Activated CD8-positive, alpha-beta T cell treated with anti-CD3 and anti-CD28 coated beads, Interleukin-2, amount 10 ng/mL, durations not matched to agents 7 days and 5 days (primary cell): Measurements from ENCODE around the gene PAH. TPM values are rescaled to one million over a fixed set of nuclear protein-coding genes. Genes with fewer than 3 reads are reported as not detected.

ENCODE experiments used
- ATAC-seq: fragments of 150-1000 bp; cut with Tn5 transposase; one replicate; pipeline ENCODE4 v1.10.0; 2021; ENCODE audit warnings: moderate library complexity
- CTCF ChIA-PET: fragments of 350-600 bp; sonication (Branson Sonifier 250); formaldehyde crosslinking; loops from one replicate; lab custom pipeline; 2021; ENCODE audit warnings: antibody characterized with exemption; lab: Charles Lee
- POLR2A ChIA-PET: fragments of 350-600 bp; sonication (Branson Sonifier 250); formaldehyde crosslinking; loops from one replicate; lab custom pipeline; 2021; ENCODE audit warnings: antibody characterized with exemption; lab: Charles Lee
- DNase-seq: peaks from one replicate; pipeline ENCODE4 v3.0.0-alpha.2; 2020
- H3K27ac Mint-ChIP-seq: one replicate; pipeline ENCODE4 v1.8.0; 2021; ENCODE audit warnings: mild to moderate bottlenecking, mixed read lengths
- H3K27me3 Mint-ChIP-seq: one replicate; pipeline ENCODE4 v1.8.0; 2021; ENCODE audit warnings: low read depth, mixed read lengths
- H3K36me3 Mint-ChIP-seq: one replicate; pipeline ENCODE4 v1.8.0; 2021; ENCODE audit warnings: low read depth, mixed read lengths
- H3K4me1 Mint-ChIP-seq: one replicate; pipeline ENCODE4 v1.8.0; 2021; ENCODE audit warnings: low read depth, mixed read lengths
- H3K4me3 Mint-ChIP-seq: one replicate; pipeline ENCODE4 v1.8.0; 2021; ENCODE audit warnings: mild to moderate bottlenecking, mixed read lengths
- H3K9me3 Mint-ChIP-seq: one replicate; pipeline ENCODE4 v1.8.0; 2022; ENCODE audit warnings: mixed read lengths; ENCODE audit not compliant: insufficient read depth
- total RNA-seq, 2 experiments: library from RNA; stranded (reverse); gene quantifications; one replicate each; pipeline ENCODE4 v1.2.3, GENCODE V29; 2021

PAH gene
- total RNA-seq, 2 experiments from 2014 or later, result not detected

- CTCF ChIA-PET, result no interaction called here
- no peaks in the 10 kb centered on the region for H3K36me3 Mint-ChIP-seq
- POLR2A ChIA-PET, result no interaction called here
- H3K27ac Mint-ChIP-seq, result no peak overlapping the region
- H3K4me3 Mint-ChIP-seq, result no peak overlapping the region
- H3K27me3 Mint-ChIP-seq, result peaks cover 5% of the 10 kb centered on the region
- H3K4me1 Mint-ChIP-seq, result no peaks in the 10 kb centered on the region
- DNase-seq, result no peak
- ATAC-seq, result no peak
- H3K9me3 Mint-ChIP-seq, result no peaks in the 10 kb centered on the region
These were observed 36.3 kb downstream of the PAH start for GRCh38 chr12:102880783-102881182.

DNA sequence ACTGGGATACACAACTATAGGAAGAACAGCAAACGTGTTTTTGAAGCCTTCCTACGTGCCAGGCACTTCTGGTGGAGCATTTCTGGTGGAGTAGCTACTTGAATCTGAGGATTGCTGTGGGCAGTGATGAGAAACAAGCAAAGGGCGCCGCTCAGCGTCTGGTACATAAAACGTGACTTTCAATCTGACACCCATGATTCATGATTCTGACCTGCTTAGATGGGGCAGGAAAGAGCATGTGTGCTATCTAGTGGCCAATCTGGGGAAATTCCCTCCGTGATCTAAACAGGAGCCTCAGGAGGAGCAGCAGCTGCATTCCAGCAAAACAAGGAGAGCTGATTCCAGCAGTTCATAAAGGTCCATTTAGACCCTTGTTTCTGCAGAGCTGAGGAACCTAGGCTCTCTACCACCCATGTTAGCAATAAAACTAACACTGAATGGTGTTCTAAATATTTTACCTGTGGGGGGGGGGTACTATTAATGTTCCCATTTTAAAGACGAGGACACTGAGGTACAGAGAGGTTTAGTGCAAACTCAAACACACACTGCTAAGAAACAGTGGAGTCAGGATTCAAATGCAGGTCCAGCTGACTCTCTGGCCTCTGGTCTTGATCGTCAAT, 37.8 kb downstream of the PAH start:
- Mint-ChIP-seq H3K4me3 (no peak overlapping the region), H3K36me3 (no peaks in the 10 kb centered on the region), H3K27ac (no peak overlapping the region), H3K4me1 (no peaks in the 10 kb centered on the region), H3K27me3 (peaks cover 5% of the 10 kb centered on the region), H3K9me3 (no peaks in the 10 kb centered on the region)
- DNase-seq, result peak; percentile 22
- peak; percentile 53 for ATAC-seq
- POLR2A ChIA-PET, result no interaction called here
- CTCF ChIA-PET, result no interaction called here

DNA sequence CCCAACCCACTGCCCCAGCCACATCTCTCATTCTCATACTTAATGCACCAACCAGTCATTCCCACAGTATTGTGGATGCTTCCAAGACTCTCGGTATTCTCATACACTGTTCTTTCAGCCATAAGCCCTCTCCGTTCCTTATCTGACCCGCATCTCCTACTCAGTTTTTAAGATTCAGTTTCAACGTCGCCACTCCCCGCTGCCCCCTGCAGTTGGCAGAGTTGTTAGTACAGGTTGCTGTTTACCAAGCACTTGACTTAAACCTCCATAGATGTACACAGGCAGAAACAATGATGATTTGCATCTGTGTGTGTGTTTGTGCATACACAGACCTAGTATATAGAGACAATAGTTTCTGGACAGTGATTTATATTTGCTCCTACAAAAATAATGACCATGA, 40.2 kb downstream of the PAH start:
- ATAC-seq, result no peak
- peaks cover 2% of the 10 kb centered on the region for H3K27me3 Mint-ChIP-seq
- POLR2A ChIA-PET, result no interaction called here

DNA sequence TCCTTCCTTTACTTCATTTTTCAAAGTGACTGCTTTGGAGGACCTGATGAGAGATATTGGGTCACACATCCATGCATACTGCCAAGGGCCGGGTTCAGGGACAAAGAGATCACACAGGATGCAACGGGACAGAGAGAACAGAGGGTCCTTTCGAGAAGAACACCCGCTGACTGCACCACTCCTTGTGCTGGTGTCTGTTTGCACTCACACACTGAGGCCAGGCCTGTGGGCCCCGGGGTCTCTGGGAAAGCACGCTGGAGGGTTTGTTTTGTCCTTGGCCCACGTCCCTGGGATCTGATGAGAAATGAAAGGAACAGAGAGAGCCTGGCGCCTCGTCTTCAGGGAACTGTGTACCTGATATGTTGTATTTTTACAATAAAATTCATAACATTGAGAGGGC, 42.2 kb downstream of the PAH start:
- ATAC-seq (no peak), DNase-seq (no peak)
- ChIA-PET POLR2A (no interaction called here), CTCF (interaction anchor here (1.4 kb wide), 1 partner anchor 9 kb away, joined by 5 read pairs; no protein-coding TSS in a partner anchor)
- H3K4me3 Mint-ChIP-seq, result no peak overlapping the region
- no peaks in the 10 kb centered on the region for H3K27me3 Mint-ChIP-seq
- H3K4me1 Mint-ChIP-seq, result no peaks in the 10 kb centered on the region
- H3K9me3 Mint-ChIP-seq, result no peaks in the 10 kb centered on the region
- H3K27ac Mint-ChIP-seq, result no peak overlapping the region
- H3K36me3 Mint-ChIP-seq, result no peaks in the 10 kb centered on the region

More for the DNA sequence above, 40.2 kb downstream of the PAH start:
- CTCF ChIA-PET, result no interaction called here
- Mint-ChIP-seq H3K4me3 (no peak overlapping the region), H3K27ac (no peak overlapping the region), H3K36me3 (no peaks in the 10 kb centered on the region), H3K4me1 (no peaks in the 10 kb centered on the region), H3K9me3 (no peaks in the 10 kb centered on the region)
- DNase-seq, result no peak

GRCh38 chr12:102873077-102873476, 44.0 kb downstream of the PAH start:
- DNase-seq (no peak), ATAC-seq (no peak)
- no peaks in the 10 kb centered on the region for H3K27me3 Mint-ChIP-seq
- no peaks in the 10 kb centered on the region for H3K4me1 Mint-ChIP-seq
- POLR2A ChIA-PET, result no interaction called here
- no peak overlapping the region for H3K27ac Mint-ChIP-seq
- H3K36me3 Mint-ChIP-seq, result no peaks in the 10 kb centered on the region
- no peak overlapping the region for H3K4me3 Mint-ChIP-seq
- CTCF ChIA-PET, result interaction anchor here (1.7 kb wide), 1 partner anchor 10 kb away, joined by 6 read pairs; no protein-coding TSS in a partner anchor
- no peaks in the 10 kb centered on the region for H3K9me3 Mint-ChIP-seq

DNA sequence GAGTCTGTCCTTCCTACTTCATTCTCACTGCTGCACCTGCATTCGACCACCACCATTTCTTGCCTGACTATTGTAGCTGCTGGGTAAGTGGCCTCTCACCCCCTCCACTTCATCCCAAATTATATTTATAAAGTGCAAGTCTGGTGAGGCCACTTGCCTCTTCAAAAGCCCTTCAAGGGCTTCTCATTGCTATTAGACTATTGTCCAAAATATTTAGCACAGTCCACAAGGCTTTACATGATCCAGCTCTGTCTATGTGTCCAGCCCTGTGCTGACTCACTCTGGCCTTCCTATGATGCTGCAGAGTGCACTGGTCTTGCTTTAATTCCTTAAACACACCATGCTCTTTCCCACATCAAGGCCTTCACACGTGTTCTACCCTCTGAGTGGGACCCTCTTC, 46.0 kb downstream of the PAH start:
- H3K27me3 Mint-ChIP-seq, result no peaks in the 10 kb centered on the region
- DNase-seq (no peak), ATAC-seq (no peak)
- no peaks in the 10 kb centered on the region for H3K9me3 Mint-ChIP-seq
- H3K36me3 Mint-ChIP-seq, result no peaks in the 10 kb centered on the region
- no peaks in the 10 kb centered on the region for H3K4me1 Mint-ChIP-seq
- H3K27ac Mint-ChIP-seq, result no peak overlapping the region
- ChIA-PET CTCF (no interaction called here), POLR2A (no interaction called here)
- H3K4me3 Mint-ChIP-seq, result no peak overlapping the region

DNA sequence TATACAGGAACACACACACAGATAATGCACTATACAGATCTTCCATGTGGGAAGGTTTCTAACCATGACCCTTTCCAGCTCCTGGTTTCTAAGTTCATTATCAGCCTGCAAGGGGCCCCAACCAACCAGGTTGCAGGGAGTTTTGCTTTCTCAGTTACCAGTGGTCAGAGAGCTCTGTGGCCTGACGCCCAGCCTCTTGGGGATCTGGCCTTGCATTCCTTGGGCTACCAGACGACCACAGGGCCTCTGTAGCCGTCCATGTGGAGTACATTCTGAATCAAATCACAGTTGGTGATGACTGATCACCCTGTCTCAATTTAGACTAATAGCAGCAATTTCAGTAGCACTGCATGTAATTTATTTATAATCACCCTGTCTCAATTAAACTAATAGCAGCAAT, 47.5 kb downstream of the PAH start:
- ChIA-PET POLR2A (no interaction called here), CTCF (no interaction called here)
- Mint-ChIP-seq H3K4me3 (no peak overlapping the region), H3K4me1 (no peaks in the 10 kb centered on the region), H3K27ac (no peak overlapping the region), H3K9me3 (no peaks in the 10 kb centered on the region), H3K27me3 (no peaks in the 10 kb centered on the region), H3K36me3 (no peaks in the 10 kb centered on the region)
- DNase-seq (no peak), ATAC-seq (no peak)

- H3K9me3 Mint-ChIP-seq, result no peaks in the 10 kb centered on the region
- no peaks in the 10 kb centered on the region for H3K4me1 Mint-ChIP-seq
- CTCF ChIA-PET, result interaction anchor here (2.1 kb wide), 1 partner anchor 17 kb away, joined by 5 read pairs; no protein-coding TSS in a partner anchor
- H3K27me3 Mint-ChIP-seq, result no peaks in the 10 kb centered on the region
- ATAC-seq, result no peak
- H3K36me3 Mint-ChIP-seq, result no peaks in the 10 kb centered on the region
- POLR2A ChIA-PET, result no interaction called here
- no peak overlapping the region for H3K4me3 Mint-ChIP-seq
- H3K27ac Mint-ChIP-seq, result no peak overlapping the region
- no peak for DNase-seq
These were observed 51.0 kb downstream of the PAH start for GRCh38 chr12:102865821-102866615.

DNA sequence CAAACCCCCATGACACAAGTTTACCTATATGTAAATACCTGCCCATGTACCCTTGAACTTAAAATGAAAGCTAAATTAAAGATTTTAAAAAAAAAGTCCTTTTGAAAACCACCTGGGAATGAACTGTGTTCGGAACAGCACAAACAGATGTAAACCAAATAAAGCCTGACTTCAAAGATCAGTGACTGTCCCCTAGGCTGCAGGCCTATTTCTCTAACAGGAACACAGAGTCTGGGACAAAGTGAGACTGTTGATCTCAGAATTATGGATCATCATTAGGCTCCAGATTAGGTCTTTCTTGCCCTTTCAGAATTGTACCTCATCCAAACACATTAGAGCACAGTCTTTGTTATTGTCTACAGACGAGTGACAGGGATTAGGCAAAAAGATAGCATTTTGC, 54.6 kb downstream of the PAH start:
- ChIA-PET CTCF (interaction anchor here (1.1 kb wide), 1 partner anchor 21 kb away, joined by 3 read pairs; no protein-coding TSS in a partner anchor), POLR2A (no interaction called here)
- Mint-ChIP-seq H3K27me3 (no peaks in the 10 kb centered on the region), H3K4me1 (no peaks in the 10 kb centered on the region), H3K4me3 (no peak overlapping the region), H3K9me3 (no peaks in the 10 kb centered on the region), H3K36me3 (no peaks in the 10 kb centered on the region), H3K27ac (no peak overlapping the region)
- DNase-seq, result no peak
- no peak for ATAC-seq

DNA sequence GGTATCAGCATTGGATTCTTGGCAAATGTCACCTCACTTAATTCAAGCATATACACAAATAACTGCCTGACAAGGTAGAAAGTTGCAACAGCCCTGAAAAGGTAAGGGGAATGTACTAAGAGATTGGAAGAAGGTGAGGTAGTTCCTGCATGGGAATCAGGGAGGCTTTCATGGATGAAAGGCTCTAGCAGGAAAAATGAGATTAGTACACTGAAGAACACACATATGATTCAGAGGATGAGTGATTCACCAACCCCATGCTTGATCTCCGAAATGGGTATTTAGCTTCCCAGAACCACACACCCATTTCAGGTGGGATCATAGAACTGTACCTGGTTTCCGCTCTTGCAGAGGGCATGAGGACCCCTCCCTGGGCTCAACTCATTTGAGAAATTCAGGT, 65.8 kb downstream of the PAH start:
- DNase-seq, result no peak
- POLR2A ChIA-PET, result no interaction called here
- Mint-ChIP-seq H3K9me3 (no peaks in the 10 kb centered on the region), H3K36me3 (no peaks in the 10 kb centered on the region), H3K27me3 (peaks cover 2% of the 10 kb centered on the region), H3K4me3 (no peak overlapping the region), H3K4me1 (no peaks in the 10 kb centered on the region), H3K27ac (no peak overlapping the region)
- ATAC-seq, result no peak
- CTCF ChIA-PET, result no interaction called here

GRCh38 chr12:102849722-102850447, 67.2 kb downstream of the PAH start:
- Mint-ChIP-seq H3K27me3 (peaks cover 2% of the 10 kb centered on the region), H3K4me1 (no peaks in the 10 kb centered on the region), H3K4me3 (no peak overlapping the region), H3K9me3 (no peaks in the 10 kb centered on the region), H3K27ac (no peak overlapping the region), H3K36me3 (no peaks in the 10 kb centered on the region)
- CTCF ChIA-PET, result no interaction called here
- POLR2A ChIA-PET, result no interaction called here
- DNase-seq (no peak), ATAC-seq (no peak)

- Mint-ChIP-seq H3K9me3 (no peaks in the 10 kb centered on the region), H3K27me3 (no peaks in the 10 kb centered on the region), H3K4me3 (no peak overlapping the region), H3K27ac (no peak overlapping the region), H3K36me3 (no peaks in the 10 kb centered on the region), H3K4me1 (no peaks in the 10 kb centered on the region)
- ATAC-seq, result no peak
- DNase-seq, result no peak
- CTCF ChIA-PET, result no interaction called here
- POLR2A ChIA-PET, result no interaction called here
These were observed 68.2 kb downstream of the PAH start for GRCh38 chr12:102848832-102849231.
